GM12864 (cell line): ENCODE results near the gene PTPRT.

Experiments
- DNase-seq: peaks from one replicate; pipeline ENCODE4 v3.0.0-alpha.2; 2011; ENCODE audit warnings: low read depth
- H3K4me3 ChIP-seq: 2 replicates; pipeline ENCODE4 v1.5.1; 2011; ENCODE audit warnings: mild to moderate bottlenecking, low read depth, low read length, control low read depth
- TF ChIP-seq, protein P1 (sequence below): IDR thresholded peaks from 2 replicates; pipeline ENCODE4 v1.5.1; 2011; ENCODE audit warnings: low read depth, mild to moderate bottlenecking, moderate library complexity, low read length, control low read depth, inconsistent platforms; ENCODE audit errors: missing control alignments

Gene PTPRT

DNA sequence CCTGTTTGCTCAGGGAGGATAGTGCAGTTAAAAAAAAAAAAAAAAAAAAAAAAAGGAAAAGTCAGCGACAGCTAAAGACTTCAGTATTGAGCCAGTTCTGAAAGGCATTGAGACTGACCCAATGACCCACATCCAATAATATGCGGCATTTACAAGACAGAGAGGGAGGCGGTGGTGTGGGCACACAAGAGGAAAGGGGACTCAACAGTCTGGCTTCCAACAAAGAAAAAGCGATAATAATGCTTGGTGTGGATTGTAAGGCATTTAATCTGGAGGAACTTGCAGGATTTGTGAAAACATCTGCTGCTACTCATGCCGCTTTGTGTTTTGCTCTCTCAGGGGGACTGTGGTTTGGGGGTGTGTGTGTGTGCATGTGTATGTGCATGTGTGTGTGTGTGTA lies 787.3 kb downstream of the PTPRT start:
- DNase-seq, result no peak
- H3K4me3 ChIP-seq, result no peak overlapping the region
- TF ChIP-seq, protein P1, sequence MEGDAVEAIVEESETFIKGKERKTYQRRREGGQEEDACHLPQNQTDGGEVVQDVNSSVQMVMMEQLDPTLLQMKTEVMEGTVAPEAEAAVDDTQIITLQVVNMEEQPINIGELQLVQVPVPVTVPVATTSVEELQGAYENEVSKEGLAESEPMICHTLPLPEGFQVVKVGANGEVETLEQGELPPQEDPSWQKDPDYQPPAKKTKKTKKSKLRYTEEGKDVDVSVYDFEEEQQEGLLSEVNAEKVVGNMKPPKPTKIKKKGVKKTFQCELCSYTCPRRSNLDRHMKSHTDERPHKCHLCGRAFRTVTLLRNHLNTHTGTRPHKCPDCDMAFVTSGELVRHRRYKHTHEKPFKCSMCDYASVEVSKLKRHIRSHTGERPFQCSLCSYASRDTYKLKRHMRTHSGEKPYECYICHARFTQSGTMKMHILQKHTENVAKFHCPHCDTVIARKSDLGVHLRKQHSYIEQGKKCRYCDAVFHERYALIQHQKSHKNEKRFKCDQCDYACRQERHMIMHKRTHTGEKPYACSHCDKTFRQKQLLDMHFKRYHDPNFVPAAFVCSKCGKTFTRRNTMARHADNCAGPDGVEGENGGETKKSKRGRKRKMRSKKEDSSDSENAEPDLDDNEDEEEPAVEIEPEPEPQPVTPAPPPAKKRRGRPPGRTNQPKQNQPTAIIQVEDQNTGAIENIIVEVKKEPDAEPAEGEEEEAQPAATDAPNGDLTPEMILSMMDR, result no peak

DNA sequence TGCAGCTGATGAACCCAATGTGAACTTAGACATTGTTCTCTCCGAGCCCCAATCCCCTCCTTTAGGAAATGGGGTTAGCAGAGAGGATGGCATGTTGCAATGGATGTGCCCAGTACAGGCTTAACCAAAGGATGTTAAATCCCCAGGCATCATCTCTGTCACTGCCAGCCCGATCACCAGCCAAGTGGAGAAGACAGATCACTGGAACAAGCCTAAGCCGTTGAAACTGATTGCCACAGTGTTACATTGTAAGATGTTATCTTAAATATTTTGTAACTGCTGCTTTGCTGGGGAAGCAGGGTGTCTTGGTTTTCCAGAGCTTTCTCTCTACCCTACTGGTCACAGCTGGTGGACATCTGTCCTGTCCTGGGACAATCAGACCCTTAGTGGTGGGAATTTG lies 788.1 kb downstream of the PTPRT start:
- TF ChIP-seq, protein P1, result no peak
- DNase-seq, result no peak
- no peak overlapping the region for H3K4me3 ChIP-seq

DNA sequence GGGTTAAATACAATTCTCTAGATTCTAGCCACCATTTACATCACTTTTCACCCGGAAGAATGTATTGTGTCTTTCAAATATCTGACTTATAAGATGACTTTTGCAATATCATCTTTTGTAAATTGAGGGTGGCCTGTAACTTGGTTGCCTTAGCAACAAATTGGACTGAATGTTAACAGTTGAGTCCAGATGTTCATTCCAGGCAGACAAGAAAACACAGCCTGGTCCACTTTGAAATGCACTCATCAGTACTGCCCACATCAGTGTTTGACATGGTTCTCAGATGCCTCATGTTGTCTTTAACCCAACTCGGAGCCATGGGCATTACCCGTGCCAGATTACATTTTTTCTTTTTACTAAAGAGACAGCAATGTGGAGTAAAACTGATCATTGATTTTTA lies 789.9 kb downstream of the PTPRT start:
- no peak overlapping the region for H3K4me3 ChIP-seq
- TF ChIP-seq, protein P1, result no peak
- no peak for DNase-seq

DNA sequence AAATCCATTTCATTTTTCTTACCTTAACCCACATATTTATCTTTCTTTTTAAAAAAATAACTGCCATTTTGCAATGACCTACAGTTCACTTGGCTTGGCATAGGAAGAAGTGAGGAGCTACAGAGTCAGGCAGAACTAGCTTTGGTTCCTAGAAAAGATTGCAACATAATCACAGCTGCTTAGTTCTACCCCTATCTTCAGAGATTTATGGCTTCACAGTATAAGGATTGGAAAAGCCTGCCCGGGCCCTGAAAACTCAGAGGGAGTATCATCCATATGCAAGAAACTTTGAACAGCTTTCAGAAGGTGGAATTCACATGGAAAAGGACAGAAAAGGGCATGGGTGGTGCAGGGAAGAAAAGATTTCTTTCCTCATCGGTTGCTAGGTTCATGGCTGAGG lies 797.3 kb downstream of the PTPRT start:
- TF ChIP-seq, protein P1, result no peak
- no peak overlapping the region for H3K4me3 ChIP-seq
- DNase-seq, result no peak

DNA sequence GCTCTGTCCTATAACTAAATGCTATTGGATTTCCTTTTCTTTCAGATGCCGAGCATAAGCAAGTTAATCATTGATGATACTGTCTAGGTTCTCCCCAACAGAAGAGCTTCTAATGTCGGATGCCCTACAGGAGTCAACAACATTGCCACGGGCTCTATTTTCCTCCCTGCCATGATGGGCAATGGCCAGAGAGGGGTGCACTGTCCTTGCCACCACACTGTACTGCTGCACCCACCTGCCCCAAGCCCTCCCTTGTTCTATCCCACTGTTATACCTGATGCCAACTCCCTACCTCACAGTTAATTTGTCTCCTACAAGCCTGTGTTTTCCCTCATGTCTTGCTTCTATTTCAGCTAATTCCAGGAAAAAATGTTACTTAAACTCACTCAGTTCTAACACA lies 797.9 kb downstream of the PTPRT start:
- TF ChIP-seq, protein P1, result no peak
- H3K4me3 ChIP-seq, result no peak overlapping the region
- DNase-seq, result no peak

DNA sequence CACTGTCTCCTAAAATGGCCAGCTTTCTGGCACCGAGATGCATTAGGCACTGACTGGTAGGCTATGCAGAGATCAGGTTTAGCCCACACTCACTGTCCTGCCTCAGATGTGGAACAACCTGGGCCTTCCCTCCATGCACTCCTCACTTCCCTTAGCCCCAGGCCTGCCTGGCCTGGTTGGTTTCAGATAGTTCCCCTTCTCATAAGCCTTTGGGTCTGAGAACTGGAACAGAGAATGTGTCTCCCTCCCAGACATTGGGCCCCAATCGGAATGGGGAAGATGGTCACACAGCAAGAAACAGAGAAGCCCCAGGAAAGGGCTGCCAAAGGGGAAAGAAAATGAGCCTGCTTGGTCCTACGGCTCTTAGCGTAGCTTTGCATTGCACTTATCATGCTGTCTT lies 809.4 kb downstream of the PTPRT start:
- H3K4me3 ChIP-seq, result no peak overlapping the region
- no peak for DNase-seq
- TF ChIP-seq, protein P1, result no peak

DNA sequence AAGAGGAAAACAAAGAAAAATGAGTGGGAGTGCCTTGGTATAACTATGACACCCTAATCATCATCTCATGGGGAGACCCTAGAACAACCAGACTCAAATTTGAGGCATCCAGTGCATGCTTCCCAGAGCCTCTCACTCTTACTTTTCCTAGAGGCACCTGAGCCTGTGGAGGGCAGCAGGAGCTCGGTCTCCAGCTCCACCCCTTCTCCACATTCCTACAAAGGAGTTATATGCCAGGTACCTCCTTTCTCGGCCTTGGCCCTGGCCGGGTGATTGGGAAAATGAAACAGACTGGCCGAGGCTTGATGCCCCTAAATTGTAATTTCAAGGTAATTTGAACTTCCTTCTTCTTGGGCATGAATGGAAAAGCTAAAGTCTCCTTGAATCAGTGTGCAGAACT lies 810.3 kb downstream of the PTPRT start:
- DNase-seq, result no peak
- TF ChIP-seq, protein P1, result no peak
- H3K4me3 ChIP-seq, result no peak overlapping the region
